AG04449 (cell line): ENCODE results near the gene GINS3.

Experiments used
- CTCF ChIA-PET: fragments of 350-600 bp; formaldehyde crosslinking; extraction: SDS; loops from one replicate; lab custom pipeline; 2021; ENCODE audit warnings: antibody characterized with exemption; lab: Yijun Ruan, JAX
- POLR2A ChIA-PET: fragments of 400-600, 350-600 bp; formaldehyde crosslinking; extraction: SDS; loops from one replicate; lab custom pipeline; 2020; ENCODE audit warnings: antibody characterized with exemption, inconsistent platforms; lab: Yijun Ruan, JAX
- DNase-seq: peaks from one replicate; pipeline ENCODE4 v3.0.0-alpha.2; 2010; ENCODE audit warnings: low read depth, low spot score
- H3K4me3 ChIP-seq: 2 replicates; pipeline ENCODE4 v1.5.1; 2011; ENCODE audit warnings: low read depth, mild to moderate bottlenecking, control low read depth, low read length
- TF ChIP-seq, protein P1 (sequence below): IDR thresholded peaks from one replicate; pipeline ENCODE4 v1.5.1; 2011; ENCODE audit warnings: mild to moderate bottlenecking, moderate library complexity, low read length, control low read depth, inconsistent platforms; ENCODE audit not compliant: insufficient read depth; ENCODE audit errors: missing control alignments

The GINS3 gene

DNA sequence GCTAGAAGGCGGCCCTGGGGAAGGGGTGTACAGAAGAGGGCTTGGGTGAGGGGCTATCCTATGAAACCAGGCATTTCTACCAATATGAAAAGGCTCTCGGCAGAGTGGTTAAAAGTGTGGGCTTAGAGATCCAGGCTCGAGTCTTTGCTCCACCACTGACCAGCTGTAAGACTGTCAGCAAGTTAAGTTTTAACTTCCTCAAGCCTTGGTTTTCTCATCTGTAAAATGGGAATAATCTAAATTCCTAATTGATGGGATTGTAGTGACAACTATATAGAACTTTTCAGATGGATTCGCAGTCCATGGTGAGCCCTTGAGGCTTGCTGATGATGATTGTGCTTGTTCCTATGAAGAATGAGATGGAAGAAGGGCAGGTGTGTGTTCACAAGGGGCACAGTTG lies 57.0 kb downstream of the GINS3 start:
- ChIA-PET CTCF (no interaction called here), POLR2A (no interaction called here)
- no peak for DNase-seq
- H3K4me3 ChIP-seq: no peak overlapping the region
- TF ChIP-seq, protein P1, sequence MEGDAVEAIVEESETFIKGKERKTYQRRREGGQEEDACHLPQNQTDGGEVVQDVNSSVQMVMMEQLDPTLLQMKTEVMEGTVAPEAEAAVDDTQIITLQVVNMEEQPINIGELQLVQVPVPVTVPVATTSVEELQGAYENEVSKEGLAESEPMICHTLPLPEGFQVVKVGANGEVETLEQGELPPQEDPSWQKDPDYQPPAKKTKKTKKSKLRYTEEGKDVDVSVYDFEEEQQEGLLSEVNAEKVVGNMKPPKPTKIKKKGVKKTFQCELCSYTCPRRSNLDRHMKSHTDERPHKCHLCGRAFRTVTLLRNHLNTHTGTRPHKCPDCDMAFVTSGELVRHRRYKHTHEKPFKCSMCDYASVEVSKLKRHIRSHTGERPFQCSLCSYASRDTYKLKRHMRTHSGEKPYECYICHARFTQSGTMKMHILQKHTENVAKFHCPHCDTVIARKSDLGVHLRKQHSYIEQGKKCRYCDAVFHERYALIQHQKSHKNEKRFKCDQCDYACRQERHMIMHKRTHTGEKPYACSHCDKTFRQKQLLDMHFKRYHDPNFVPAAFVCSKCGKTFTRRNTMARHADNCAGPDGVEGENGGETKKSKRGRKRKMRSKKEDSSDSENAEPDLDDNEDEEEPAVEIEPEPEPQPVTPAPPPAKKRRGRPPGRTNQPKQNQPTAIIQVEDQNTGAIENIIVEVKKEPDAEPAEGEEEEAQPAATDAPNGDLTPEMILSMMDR: no peak

GRCh38 chr16:58449768-58450167 lies 57.5 kb downstream of the GINS3 start:
- TF ChIP-seq, protein P1: no peak
- CTCF ChIA-PET: no interaction called here

DNA sequence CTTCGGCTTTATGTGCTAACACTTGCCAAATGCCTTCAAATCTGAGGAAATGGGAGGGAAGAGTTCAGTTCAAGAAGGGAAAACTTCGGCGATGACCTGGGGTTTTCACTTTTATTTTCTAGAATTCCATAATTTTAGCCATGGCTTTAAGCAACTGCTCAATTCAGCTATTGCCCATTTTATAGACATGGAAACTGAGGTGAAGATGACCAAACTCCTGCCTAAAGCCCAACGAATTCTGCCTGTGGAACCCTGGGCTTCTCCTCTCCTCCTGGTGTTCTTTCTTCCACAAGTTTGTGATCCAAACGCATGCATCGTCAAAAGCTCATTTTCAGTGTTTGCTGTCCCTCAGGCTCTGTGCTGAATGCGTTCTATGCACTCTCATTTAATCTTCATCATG lies 58.3 kb downstream of the GINS3 start:
- CTCF ChIA-PET: no interaction called here
- TF ChIP-seq, protein P1: no peak
- H3K4me3 ChIP-seq: no peak overlapping the region
- no peak for DNase-seq
- POLR2A ChIA-PET: no interaction called here

More at GRCh38 chr16:58449768-58450167, 57.5 kb downstream of the GINS3 start:
- H3K4me3 ChIP-seq: no peak overlapping the region
- no peak for DNase-seq
- POLR2A ChIA-PET: no interaction called here

DNA sequence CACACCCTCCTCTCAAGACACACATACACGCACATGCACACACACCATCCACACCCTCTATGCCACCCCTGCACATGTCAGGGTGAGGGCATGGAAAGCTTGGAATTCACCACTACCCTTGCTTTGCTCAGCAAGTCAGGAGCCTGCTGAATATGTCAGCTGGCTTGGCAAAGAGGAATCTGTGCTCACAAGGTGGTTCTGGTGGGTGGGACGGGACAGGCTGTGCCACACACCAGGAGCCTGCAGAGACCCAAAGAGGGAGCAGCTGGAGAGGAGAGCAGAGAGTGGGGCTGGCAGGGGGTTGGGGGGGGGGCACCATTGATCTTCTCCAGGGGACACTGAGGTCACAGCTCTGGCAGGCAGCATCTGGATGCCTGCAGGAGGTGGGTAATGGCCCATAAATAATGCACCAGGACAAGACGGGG lies 59.0 kb downstream of the GINS3 start:
- CTCF ChIA-PET: no interaction called here

DNA sequence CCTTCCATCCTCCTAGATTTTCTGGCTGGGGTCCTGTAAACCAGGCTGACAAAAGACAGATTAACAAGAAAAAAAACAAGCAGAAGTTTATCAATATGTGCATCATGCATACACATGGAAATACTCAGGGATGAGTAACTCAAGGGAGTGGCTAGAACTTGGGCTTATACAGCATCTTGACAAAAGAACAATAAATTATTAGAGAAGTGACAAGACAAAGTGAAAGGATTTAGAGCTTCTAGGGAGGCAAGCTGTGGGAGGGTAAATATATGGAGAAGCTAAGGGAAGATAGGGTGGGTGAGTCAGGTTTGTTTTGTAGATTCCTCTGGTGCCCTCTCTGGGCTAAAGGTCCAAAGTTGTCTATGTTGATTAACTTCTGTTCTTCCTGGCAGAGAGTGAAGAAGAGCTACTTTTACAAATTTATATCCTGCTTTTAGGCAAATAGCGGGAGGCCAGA lies 59.7 kb downstream of the GINS3 start:
- POLR2A ChIA-PET: no interaction called here
- TF ChIP-seq, protein P1: no peak
- CTCF ChIA-PET: no interaction called here
- DNase-seq: no peak
- H3K4me3 ChIP-seq: no peak overlapping the region

More for the DNA sequence above, 59.0 kb downstream of the GINS3 start:
- no peak for DNase-seq
- TF ChIP-seq, protein P1: no peak
- POLR2A ChIA-PET: no interaction called here
- no peak overlapping the region for H3K4me3 ChIP-seq

GRCh38 chr16:58452640-58453039 lies 60.4 kb downstream of the GINS3 start:
- CTCF ChIA-PET: no interaction called here
- POLR2A ChIA-PET: no interaction called here
- H3K4me3 ChIP-seq: no peak overlapping the region
- TF ChIP-seq, protein P1: no peak
- no peak for DNase-seq
